ENCODE data around the gene NUB1. TPM values are rescaled to one million over a fixed set of nuclear protein-coding genes. Genes with fewer than 3 reads are reported as not detected.

Gene NUB1
- polyA plus RNA-seq, 3 donors, result 32.0 to 39.2 (median 37.2) TPM

GRCh38 chr7:151399906-151400305 is 58.3 kb downstream of the NUB1 start:
- no peak for DNase-seq
- Mint-ChIP-seq H3K4me3 (no peak overlapping the region), H3K36me3 (no peaks in the 10 kb centered on the region), H3K9me3 (peaks cover 9 to 18% (median 11%) of the 10 kb centered on the region in 7 donors), H3K27ac (no peak overlapping the region), H3K4me1 (peaks cover 21% of the 10 kb centered on the region), H3K27me3 (ENCODE audit: low read depth in 3 of 3) (peaks cover 8 to 14% (median 11%) of the 10 kb centered on the region in 3 donors)
- Histone ChIP-seq H3K4me1 (ENCODE audit: control insufficient read depth in 1 of 2, insufficient read depth in 2 of 2, low read length in 2 of 2) (peaks cover 12 to 22% of the 10 kb centered on the region in 2 donors), H3K27me3 (ENCODE audit: control insufficient read depth in 2 of 2, insufficient read depth in 2 of 2, low read length in 2 of 2) (no peaks in the 10 kb centered on the region), H3K79me2 (ENCODE audit: insufficient read depth, low read length) (no peaks in the 10 kb centered on the region), H3K4me2 (replicated peaks; ENCODE audit: extremely low read depth, low read length, poor library complexity, severe bottlenecking) (no peak overlapping the region), H4K20me1 (ENCODE audit: insufficient read depth, low read length) (no peaks in the 10 kb centered on the region), H3K27ac (ENCODE audit: low read depth in 1 of 2, low read length in 2 of 2) (no peak overlapping the region), H3K4me3 (replicated peaks in 1 of 3; ENCODE audit: low read depth in 2 of 3, low read length in 3 of 3) (no peak overlapping the region), H3K9ac (ENCODE audit: insufficient read depth, low read length, poor library complexity, severe bottlenecking) (no peak overlapping the region), H3K36me3 (replicated peaks in 1 of 2; ENCODE audit: control insufficient read depth in 1 of 2, insufficient read depth in 2 of 2, low read length in 2 of 2) (no peaks in the 10 kb centered on the region), H3K9me3 (replicated peaks in 1 of 2; ENCODE audit: control insufficient read depth in 1 of 2, insufficient read depth in 1 of 2, low read length in 2 of 2) (peaks cover 7 to 13% of the 10 kb centered on the region in 2 donors), H2AFZ (ENCODE audit: insufficient read depth, low read depth, low read length, poor library complexity, severe bottlenecking) (no peak overlapping the region)
- intact Hi-C loops (cut with micrococcal nuclease), result no loop called here
- 97% methylated on average over 14 of the region's 14 CpGs for WGBS (ENCODE audit: insufficient coverage)
- no peak for TF ChIP-seq CTCF (IDR thresholded peaks at IDR 0.05)

GRCh38 chr7:151400626-151401315 is 59.2 kb downstream of the NUB1 start:
- no peaks in the 10 kb centered on the region for H3K79me2 ChIP-seq (ENCODE audit: insufficient read depth, low read length)
- H3K27me3 ChIP-seq (ENCODE audit: control insufficient read depth in 2 of 2, insufficient read depth in 2 of 2, low read length in 2 of 2), result no peaks in the 10 kb centered on the region
- no peaks in the 10 kb centered on the region for H3K36me3 Mint-ChIP-seq
- no peak for TF ChIP-seq CTCF (IDR thresholded peaks at IDR 0.05)
- H3K27ac Mint-ChIP-seq, result no peak overlapping the region
- peaks cover 9 to 18% (median 11%) of the 10 kb centered on the region in 7 donors for H3K9me3 Mint-ChIP-seq
- H3K9me3 ChIP-seq (replicated peaks in 1 of 2; ENCODE audit: control insufficient read depth in 1 of 2, insufficient read depth in 1 of 2, low read length in 2 of 2), result peaks cover 7 to 13% of the 10 kb centered on the region in 2 donors
- no peak overlapping the region for H3K27ac ChIP-seq (ENCODE audit: low read depth in 1 of 2, low read length in 2 of 2)
- DNase-seq, result no peak
- H3K4me1 ChIP-seq (ENCODE audit: control insufficient read depth in 1 of 2, insufficient read depth in 2 of 2, low read length in 2 of 2), result peaks cover 12 to 27% of the 10 kb centered on the region in 2 donors
- no peaks in the 10 kb centered on the region for H4K20me1 ChIP-seq (ENCODE audit: insufficient read depth, low read length)
- no peak overlapping the region for H3K9ac ChIP-seq (ENCODE audit: insufficient read depth, low read length, poor library complexity, severe bottlenecking)
- intact Hi-C loops (cut with micrococcal nuclease), result no loop called here
- no peak overlapping the region for H3K4me3 ChIP-seq (replicated peaks in 1 of 3; ENCODE audit: low read depth in 2 of 3, low read length in 3 of 3)
- peaks cover 8 to 11% (median 11%) of the 10 kb centered on the region in 3 donors for H3K27me3 Mint-ChIP-seq (ENCODE audit: low read depth in 3 of 3)
- no peak overlapping the region for H3K4me2 ChIP-seq (replicated peaks; ENCODE audit: extremely low read depth, low read length, poor library complexity, severe bottlenecking)
- peaks cover 22% of the 10 kb centered on the region for H3K4me1 Mint-ChIP-seq
- 87% methylated on average over 13 of the region's 14 CpGs for WGBS (ENCODE audit: insufficient coverage)
- H3K36me3 ChIP-seq (replicated peaks in 1 of 2; ENCODE audit: control insufficient read depth in 1 of 2, insufficient read depth in 2 of 2, low read length in 2 of 2), result no peaks in the 10 kb centered on the region
- no peak overlapping the region for H3K4me3 Mint-ChIP-seq
- no peak overlapping the region for H2AFZ ChIP-seq (ENCODE audit: insufficient read depth, low read depth, low read length, poor library complexity, severe bottlenecking)

All from CD14-positive monocyte (primary cell).